Measurements from ENCODE around the gene UBE3D.
"Not testable (repeated sequence)": the region's sequence is repeated elsewhere in the genome, so short reads cannot be mapped to it uniquely, and the experiment has no call there.

The UBE3D gene

DNA sequence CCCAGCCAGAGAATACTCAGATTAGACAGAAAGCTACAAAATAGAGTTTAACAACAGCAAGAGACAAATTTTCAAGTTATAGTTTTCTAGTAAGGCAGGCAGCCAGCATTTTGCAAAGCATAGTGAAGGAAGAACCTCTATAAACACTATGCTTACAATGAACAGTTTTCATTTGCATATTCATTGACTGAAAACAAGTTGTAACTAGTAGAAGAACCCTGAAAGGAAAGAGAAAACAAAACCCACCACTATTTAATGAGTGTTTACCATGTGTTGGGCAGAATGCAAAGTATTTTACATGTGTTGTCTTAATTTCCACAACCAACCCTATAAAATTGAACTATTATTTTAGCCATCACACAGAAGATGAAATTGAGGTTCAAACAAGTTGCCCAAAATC lies 196.1 kb downstream of the UBE3D start:
- no peak for DNase-seq (ENCODE audit: low read depth)

DNA sequence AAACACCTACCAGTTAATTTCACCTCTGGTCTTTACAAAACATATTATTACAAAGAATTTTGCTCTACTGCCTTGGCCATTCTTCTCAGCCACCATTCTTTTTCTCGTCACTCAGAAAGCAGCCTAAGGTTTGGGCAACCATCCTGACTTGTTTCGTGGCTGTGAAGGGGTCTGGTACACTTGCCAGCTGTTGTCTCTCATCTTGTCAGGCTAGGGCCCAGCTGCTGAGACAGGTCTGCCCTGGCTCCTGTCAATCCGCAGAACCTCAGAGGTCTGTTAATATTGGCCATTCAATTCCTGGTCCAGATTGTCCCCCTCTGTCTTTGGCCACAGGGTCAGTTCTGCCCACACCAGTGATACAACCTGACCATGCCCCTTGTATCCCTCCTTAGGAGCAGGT lies 197.7 kb downstream of the UBE3D start:
- no peak for DNase-seq (ENCODE audit: low read depth)

- no peak for DNase-seq (ENCODE audit: low read depth)
These were observed 199.2 kb downstream of the UBE3D start for GRCh38 chr6:82866446-82866845.

- no peak for DNase-seq (ENCODE audit: low read depth)
These were observed 200.2 kb downstream of the UBE3D start for GRCh38 chr6:82865461-82865860.

- no peak for DNase-seq (ENCODE audit: low read depth)
These were observed 201.9 kb downstream of the UBE3D start for GRCh38 chr6:82863781-82864180.

GRCh38 chr6:82862543-82862942 lies 203.1 kb downstream of the UBE3D start:
- no peak for DNase-seq (ENCODE audit: low read depth)

- DNase-seq (ENCODE audit: low read depth): no peak
These were observed 204.5 kb downstream of the UBE3D start for GRCh38 chr6:82861121-82861520.

DNA sequence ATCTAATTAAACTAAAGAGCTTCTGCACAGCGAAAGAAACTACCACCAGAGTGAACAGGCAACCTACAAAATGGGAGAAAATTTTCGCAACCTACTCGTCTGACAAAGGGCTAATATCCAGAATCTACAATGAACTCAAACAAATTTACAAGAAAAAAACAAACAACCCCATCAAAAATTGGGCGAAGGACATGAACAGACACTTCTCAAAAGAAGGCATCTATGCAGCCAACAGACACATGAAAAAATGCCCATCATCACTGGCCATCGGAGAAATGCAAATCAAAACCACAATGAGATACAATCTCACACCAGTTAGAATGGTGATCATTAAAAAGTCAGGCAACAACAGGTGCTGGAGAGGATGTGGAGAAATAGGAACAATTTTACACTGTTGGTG lies 209.6 kb downstream of the UBE3D start:
- DNase-seq (ENCODE audit: low read depth): not testable (repeated sequence)

- DNase-seq (ENCODE audit: low read depth): not testable (repeated sequence)
These were observed 212.7 kb downstream of the UBE3D start for GRCh38 chr6:82852904-82853303.

DNA sequence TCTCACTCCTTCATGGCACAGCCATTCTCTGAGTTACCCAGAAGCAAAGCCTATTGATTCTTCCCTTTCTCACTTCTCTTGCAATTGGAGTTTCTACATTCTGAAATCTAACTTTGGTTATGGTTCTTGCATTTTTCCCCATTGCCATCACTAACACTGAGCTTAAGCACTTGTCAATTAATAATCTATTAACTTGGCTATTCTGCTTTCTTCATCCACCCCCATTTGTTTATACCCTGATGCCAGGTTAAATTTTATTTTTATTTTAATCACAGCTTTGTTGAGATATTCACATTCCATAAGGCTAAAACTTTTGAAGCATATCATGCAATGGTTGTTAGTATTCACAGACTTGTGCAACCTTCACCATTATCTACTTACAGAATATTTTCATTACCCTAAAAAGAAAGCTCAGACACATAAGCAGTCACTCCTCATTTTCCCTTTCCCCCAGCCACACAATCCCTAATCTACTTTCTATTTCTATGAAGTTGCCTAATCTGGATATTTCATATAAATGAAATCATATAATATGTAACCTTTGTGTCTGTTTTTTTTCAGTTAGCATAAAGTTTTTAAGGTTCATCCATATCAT lies 222.3 kb downstream of the UBE3D start:
- no peak for DNase-seq (ENCODE audit: low read depth)

GRCh38 chr6:82842721-82843120 lies 222.9 kb downstream of the UBE3D start:
- DNase-seq (ENCODE audit: low read depth): no peak
